Measurements from ENCODE around the gene SETD6. TPM values are rescaled to one million over a fixed set of nuclear protein-coding genes. Genes with fewer than 3 reads are reported as not detected.

Gene SETD6
- total and polyA plus RNA-seq, 2 experiments from 2014 or later: 39.7 to 54.0 TPM

- TF ChIP-seq REST (IDR thresholded peaks at IDR 0.05; ENCODE audit: unreplicated experiment) (no peak), CREB1 (CRISPR knock-in tag; IDR thresholded peaks at IDR 0.05; ENCODE audit: low read depth) (no peak), EZH2phosphoT487 (IDR thresholded peaks at IDR 0.05; ENCODE audit: unreplicated experiment) (no peak), POLR2AphosphoS5 (IDR thresholded peaks at IDR 0.05; ENCODE audit: low read depth) (no peak), CTCF (conservative IDR thresholded peaks at IDR 0.05; ENCODE audit: low read depth in 2 of 2) (no peak)
Observed at GRCh38 chr16:58495521-58496331, 19.6 kb upstream of the SETD6 start (continued).

- no peak for DNase-seq (ENCODE audit: low spot score)
- H3K36me3 Mint-ChIP-seq (ENCODE audit: low read depth): no peaks in the 10 kb centered on the region
- peaks cover 32% of the 10 kb centered on the region for H3K4me1 Mint-ChIP-seq
- TF ChIP-seq POLR2AphosphoS5 (IDR thresholded peaks at IDR 0.05; ENCODE audit: low read depth) (no peak), EZH2phosphoT487 (IDR thresholded peaks at IDR 0.05; ENCODE audit: unreplicated experiment) (no peak), JUNB (IDR thresholded peaks at IDR 0.05; ENCODE audit: unreplicated experiment) (no peak), ZNF462 (CRISPR knock-in tag; IDR thresholded peaks at IDR 0.05) (no peak), CTCF (conservative IDR thresholded peaks at IDR 0.05; ENCODE audit: low read depth in 2 of 2) (no peak), NANOG (IDR thresholded peaks at IDR 0.05; ENCODE audit: borderline replicate concordance) (no peak), ZNF114 (CRISPR knock-in tag; IDR thresholded peaks at IDR 0.05) (no peak)
Observed at GRCh38 chr16:58497468-58497867, 17.8 kb upstream of the SETD6 start.

More at GRCh38 chr16:58497468-58497867, 17.8 kb upstream of the SETD6 start:
- peaks cover 4% of the 10 kb centered on the region; the same call in 1 of the 2 replicates for H4K20me1 ChIP-seq (replicated peaks; ENCODE audit: insufficient read depth)
- Mint-ChIP-seq H3K27ac (no peak overlapping the region), H3K4me3 (no peak overlapping the region), H3K9me3 (no peaks in the 10 kb centered on the region; the same call in 2 of the 3 replicates), H3K27me3 (ENCODE audit: insufficient read depth, low read depth, poor library complexity) (peaks cover 40% of the 10 kb centered on the region)
- no peak overlapping the region for H3K4me3 ChIP-seq
- H3K27ac ChIP-seq (ENCODE audit: low read depth): no peak overlapping the region
- H2AFZ ChIP-seq: no peak overlapping the region
- H3K4me1 ChIP-seq (ENCODE audit: insufficient read depth): peaks cover 4% of the 10 kb centered on the region; the same call in 1 of the 2 replicates
- no peaks in the 10 kb centered on the region for H3F3A ChIP-seq (replicated peaks; ENCODE audit: low read depth)
- H3K27me3 ChIP-seq (ENCODE audit: insufficient read depth): no peaks in the 10 kb centered on the region
- H3K79me2 ChIP-seq (replicated peaks; ENCODE audit: insufficient read depth): no peaks in the 10 kb centered on the region
- no peak for ATAC-seq
- H3K9me2 ChIP-seq (ENCODE audit: insufficient read depth): no peaks in the 10 kb centered on the region
- no peak overlapping the region for H3K4me2 ChIP-seq
- H3K36me3 ChIP-seq (ENCODE audit: insufficient read depth): no peaks in the 10 kb centered on the region

Data from GM23338 (cell line).